GM12892 (cell line): Measurements from ENCODE around the gene DAGLB. TPM values are rescaled to one million over a fixed set of nuclear protein-coding genes. Genes with fewer than 3 reads are reported as not detected.
A peak's percentile ranks its signal among the peaks of the same experiment; 100 is the strongest.

Experiments
- DNase-seq: peaks from one replicate; pipeline ENCODE4 v3.0.0; 2011; ENCODE audit not compliant: insufficient read length
- FAIRE-seq: peaks from 2 replicates; lab custom pipeline; 2011; peaks lifted over from hg19 to GRCh38; lab: Jason Lieb, UNC
- POLR2A ChIP-seq: IDR thresholded peaks from 2 replicates; pipeline ENCODE4 v1.6.1; 2011; ENCODE audit warnings: low read depth, low read length, control low read depth
- POLR2AphosphoS5 ChIP-seq: IDR thresholded peaks from 2 replicates; pipeline ENCODE4 v1.6.1; 2011; ENCODE audit warnings: low read depth, low read length, control low read depth
- TAF1 ChIP-seq: IDR thresholded peaks from 2 replicates; pipeline ENCODE4 v1.6.1; 2011; ENCODE audit warnings: low read depth, mild to moderate bottlenecking, control low read depth, low read length, borderline replicate concordance
- polyA plus RNA-seq: library from polyadenylated mRNA; unstranded; fragments of >200 nt; gene quantifications from one replicate; pipeline ENCODE4 v1.2.1, GENCODE V29; 2012; ENCODE audit warnings: missing spikeins, inconsistent platforms; ENCODE audit not compliant: missing spikeins

The DAGLB gene
- 6.0 TPM for polyA plus RNA-seq

DNA sequence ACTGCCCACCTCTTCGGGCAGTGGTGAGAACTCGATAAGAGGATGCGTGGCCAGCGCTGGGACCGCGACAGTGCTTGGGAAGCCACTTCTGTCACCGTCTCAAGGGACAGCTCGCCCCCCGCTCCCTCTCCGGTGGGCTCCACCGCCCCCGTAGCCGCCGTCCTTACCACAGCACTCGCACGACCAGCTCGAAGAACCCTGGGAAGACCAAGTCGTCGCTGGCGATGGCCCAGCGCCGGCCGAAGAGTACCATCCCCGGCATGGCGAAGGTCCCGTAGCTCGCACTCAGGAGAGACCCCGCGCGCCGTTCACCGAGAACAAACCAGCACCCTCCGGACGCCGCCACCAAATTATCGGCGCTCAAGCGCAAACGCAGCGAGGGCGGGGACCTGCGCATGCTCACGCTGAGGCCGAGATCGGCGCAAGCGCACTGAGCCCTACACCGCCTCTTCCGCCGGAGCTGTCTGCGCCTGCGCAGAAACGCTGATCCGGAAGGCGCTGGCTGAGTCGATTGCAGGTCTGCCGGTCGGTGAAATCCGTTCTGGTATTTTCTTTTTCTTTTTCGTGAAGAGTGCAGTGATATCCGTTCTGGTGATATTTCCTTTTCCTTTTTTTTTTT lies at the start of gene DAGLB:
Gene DAGLB, minus strand, starts transcription at position 374 of the 619 bp plus-strand sequence. Its CDS starts 112 bp downstream, at position 262.
- TF ChIP-seq POLR2AphosphoS5: peak; percentile 82
- peak; percentile 41; the same call in 1 of the 2 replicates for TF ChIP-seq TAF1
- peak; percentile 88 for TF ChIP-seq POLR2A
- peak; percentile 97 for FAIRE-seq
- DNase-seq: peak; percentile 93

- no peak for FAIRE-seq
- no peak for TF ChIP-seq TAF1
- TF ChIP-seq POLR2A: no peak
- no peak for TF ChIP-seq POLR2AphosphoS5
- no peak for DNase-seq
These were observed 49.8 kb upstream of the DAGLB start for GRCh38 chr7:6497637-6497905.

DNA sequence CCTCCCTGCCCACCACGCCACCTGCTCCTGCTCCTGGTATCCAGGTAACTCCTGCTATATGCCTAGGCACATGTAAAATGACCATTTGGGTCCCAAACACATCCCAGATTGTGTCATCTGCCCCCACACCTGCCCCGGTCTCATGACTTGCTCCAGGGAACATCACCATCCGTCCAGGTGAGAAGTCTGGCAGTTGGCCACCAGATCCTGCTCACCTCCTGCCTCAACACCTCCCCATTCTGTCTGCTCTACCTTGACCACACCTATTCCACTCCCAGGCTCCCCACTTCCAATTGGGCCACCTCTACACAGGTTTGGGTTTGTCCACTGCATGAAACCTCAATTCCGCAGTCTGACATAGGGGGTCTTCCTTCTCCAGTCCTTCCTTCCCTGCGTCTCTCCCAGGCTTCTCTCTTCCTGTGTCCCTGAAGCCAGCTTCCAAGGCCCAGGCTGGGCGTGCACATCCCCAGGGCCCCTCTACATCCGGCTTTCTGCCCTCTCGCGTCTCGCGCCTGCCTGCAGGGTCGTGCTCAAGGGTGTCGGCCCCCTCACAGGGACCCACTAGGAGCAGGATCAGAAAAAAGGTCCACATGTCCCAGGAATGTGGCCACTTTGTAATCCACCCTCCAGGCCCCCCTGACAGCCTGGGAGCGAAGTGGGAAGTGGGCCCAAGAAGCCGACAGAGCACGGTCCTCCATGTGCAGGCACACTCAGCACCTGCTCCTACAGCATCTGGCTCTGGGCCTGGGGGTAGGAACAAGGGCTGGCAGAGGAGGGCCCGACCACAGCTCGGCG lies 49.3 kb upstream of the DAGLB start:
- FAIRE-seq (no peak), DNase-seq (no peak)
- TF ChIP-seq TAF1 (no peak), POLR2AphosphoS5 (no peak), POLR2A (no peak)

- TF ChIP-seq POLR2AphosphoS5 (no peak), POLR2A (no peak), TAF1 (no peak)
- DNase-seq: no peak
- FAIRE-seq: no peak
These were observed 48.0 kb upstream of the DAGLB start for GRCh38 chr7:6495597-6496262.

DNA sequence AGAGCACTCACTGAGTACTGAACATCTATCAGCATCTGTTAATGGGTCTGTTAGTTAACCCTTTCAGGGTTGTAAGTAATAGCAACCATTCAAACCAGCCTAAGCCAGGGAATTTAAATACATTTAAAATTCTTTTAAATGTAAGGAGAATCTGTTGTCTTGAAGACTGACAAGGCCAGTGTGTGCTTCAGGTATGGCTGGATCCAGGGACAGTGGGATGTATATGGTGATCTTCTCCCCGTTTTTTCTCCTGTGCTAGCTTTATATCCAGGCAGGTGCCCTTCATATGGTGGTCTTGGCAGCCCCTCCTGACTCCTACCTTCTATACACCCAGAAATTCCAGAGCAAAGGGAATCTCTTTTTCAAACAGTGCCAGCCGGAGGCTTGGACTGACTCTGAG lies 46.6 kb upstream of the DAGLB start:
- no peak for FAIRE-seq
- DNase-seq: no peak
- TF ChIP-seq POLR2AphosphoS5 (no peak), TAF1 (no peak), POLR2A (no peak)

- DNase-seq (no peak), FAIRE-seq (no peak)
- TF ChIP-seq POLR2A (no peak), TAF1 (no peak), POLR2AphosphoS5 (no peak)
These were observed 43.4 kb upstream of the DAGLB start for GRCh38 chr7:6491194-6491593.

GRCh38 chr7:6489612-6490011 lies 41.9 kb upstream of the DAGLB start:
- DNase-seq: no peak
- TF ChIP-seq POLR2AphosphoS5: no peak
- TF ChIP-seq POLR2A: no peak
- TF ChIP-seq TAF1: no peak
- no peak for FAIRE-seq

GRCh38 chr7:6487184-6487545 lies 39.4 kb upstream of the DAGLB start:
- TF ChIP-seq TAF1 (no peak), POLR2A (no peak), POLR2AphosphoS5 (no peak)
- FAIRE-seq: no peak

GRCh38 chr7:6486438-6487183 lies 38.9 kb upstream of the DAGLB start:
- DNase-seq (no peak), FAIRE-seq (no peak)
- no peak for TF ChIP-seq POLR2AphosphoS5
- no peak for TF ChIP-seq TAF1
- no peak for TF ChIP-seq POLR2A

More at GRCh38 chr7:6487184-6487545, 39.4 kb upstream of the DAGLB start:
- no peak for DNase-seq

DNA sequence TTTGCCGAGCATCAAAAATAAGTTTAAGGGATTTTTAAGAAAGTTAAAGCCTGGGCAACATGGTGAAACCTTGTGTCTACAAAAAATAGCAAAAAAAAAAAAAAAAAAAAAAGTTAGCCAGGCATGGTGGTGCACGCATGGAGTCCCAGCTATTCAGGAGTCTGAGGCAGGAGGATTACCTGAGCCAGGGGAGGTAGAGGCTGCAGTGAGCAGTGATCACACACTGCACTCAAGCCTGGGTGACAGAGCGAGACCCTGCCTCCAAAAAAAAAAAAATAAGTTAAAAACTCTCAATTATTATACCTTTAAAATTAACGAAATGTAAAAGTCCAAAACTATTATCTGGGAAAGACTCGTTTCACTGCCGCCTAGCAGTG lies 35.0 kb upstream of the DAGLB start:
- DNase-seq (no peak), FAIRE-seq (no peak)
- TF ChIP-seq TAF1 (no peak), POLR2AphosphoS5 (no peak), POLR2A (no peak)

- TF ChIP-seq POLR2A: no peak
- TF ChIP-seq TAF1: no peak
- TF ChIP-seq POLR2AphosphoS5: no peak
- FAIRE-seq (no peak), DNase-seq (no peak)
These were observed 34.6 kb upstream of the DAGLB start for GRCh38 chr7:6482307-6482706.
